SU-DHL-6 (cell line): ENCODE data around the gene EFNA5.

Source experiments
- H2AFZ ChIP-seq: fragments of 200-600 bp; sonication (generic); 2 replicates; pipeline ENCODE4 v1.6.1; 2014; ENCODE audit warnings: low read depth, mild to moderate bottlenecking, moderate library complexity, mixed read lengths, antibody characterized with exemption, low read length; ENCODE audit not compliant: severe bottlenecking
- H3F3A ChIP-seq: fragments of 200-600 bp; shearing (Covaris generic); 2 replicates; pipeline ENCODE4 v1.6.0; 2016; ENCODE audit warnings: antibody characterized with exemption, mild to moderate bottlenecking; ENCODE audit not compliant: insufficient read depth
- H3K27ac ChIP-seq: fragments of 200-600 bp; sonication (generic); 2 replicates; pipeline ENCODE4 v1.5.1; 2016; ENCODE audit warnings: low read depth, mild to moderate bottlenecking, low read length, moderate library complexity, mixed read lengths
- H3K27me3 ChIP-seq: fragments of 200-600 bp; sonication (generic), shearing (Covaris generic); 2 replicates; pipeline ENCODE4 v1.6.0; 2014; ENCODE audit warnings: mild to moderate bottlenecking, low read length
- H3K36me3 ChIP-seq: fragments of 200-600 bp; sonication (generic); 2 replicates; pipeline ENCODE4 v1.6.1; 2014; ENCODE audit warnings: mild to moderate bottlenecking, low read length, mixed read lengths
- H3K4me2 ChIP-seq: fragments of 300-600, 200-600 bp; shearing (Covaris generic), sonication (generic); 2 replicates; pipeline ENCODE4 v1.6.0; 2014; ENCODE audit warnings: low read length, low read depth, mild to moderate bottlenecking; ENCODE audit not compliant: poor library complexity, severe bottlenecking
- H3K4me3 ChIP-seq: fragments of 200-600 bp; sonication (generic); 2 replicates; pipeline ENCODE4 v1.5.1; 2014; ENCODE audit warnings: antibody characterized with exemption, low read length, mild to moderate bottlenecking, mixed read lengths; ENCODE audit not compliant: insufficient read depth, poor library complexity, severe bottlenecking
- H3K79me2 ChIP-seq: fragments of 200-600 bp; sonication (generic); 2 replicates; pipeline ENCODE4 v1.6.1; 2014; ENCODE audit warnings: mild to moderate bottlenecking, low read length, moderate library complexity; ENCODE audit not compliant: insufficient read depth
- H3K9ac ChIP-seq: fragments of 200-600 bp; sonication (generic); 2 replicates; pipeline ENCODE4 v1.7.0; 2014; ENCODE audit warnings: mild to moderate bottlenecking, low read length
- H3K9me2 ChIP-seq: fragments of 200-600 bp; sonication (generic); replicated peaks from 2 replicates; pipeline ENCODE4 v1.6.1; 2014; ENCODE audit warnings: low read length; ENCODE audit not compliant: insufficient read depth
- H3K9me3 ChIP-seq: fragments of 200-600 bp; sonication (generic); 2 replicates; pipeline ENCODE4 v1.6.1; 2014; ENCODE audit warnings: low read length, mixed read lengths; ENCODE audit not compliant: insufficient read depth
- H4K20me1 ChIP-seq: fragments of 200-600 bp; sonication (generic); 2 replicates; pipeline ENCODE4 v1.6.1; 2014; ENCODE audit warnings: low read depth, mild to moderate bottlenecking, antibody characterized with exemption, low read length, moderate library complexity, mixed read lengths
- CTCF ChIP-seq: fragments of 200-600 bp; sonication (generic); IDR thresholded peaks from one replicate; pipeline ENCODE4 v1.5.1; 2017; ENCODE audit warnings: antibody characterized with exemption, mild to moderate bottlenecking, low read length, moderate library complexity; ENCODE audit not compliant: insufficient read depth, poor library complexity, severe bottlenecking
- EZH2phosphoT487 ChIP-seq: fragments of 200-600 bp; sonication (generic), shearing (Covaris generic); conservative IDR thresholded peaks from 2 replicates; pipeline ENCODE4 v1.6.1; 2018; ENCODE audit warnings: mild to moderate bottlenecking, antibody characterized with exemption, low read length, moderate library complexity, mixed read lengths

The EFNA5 gene

DNA sequence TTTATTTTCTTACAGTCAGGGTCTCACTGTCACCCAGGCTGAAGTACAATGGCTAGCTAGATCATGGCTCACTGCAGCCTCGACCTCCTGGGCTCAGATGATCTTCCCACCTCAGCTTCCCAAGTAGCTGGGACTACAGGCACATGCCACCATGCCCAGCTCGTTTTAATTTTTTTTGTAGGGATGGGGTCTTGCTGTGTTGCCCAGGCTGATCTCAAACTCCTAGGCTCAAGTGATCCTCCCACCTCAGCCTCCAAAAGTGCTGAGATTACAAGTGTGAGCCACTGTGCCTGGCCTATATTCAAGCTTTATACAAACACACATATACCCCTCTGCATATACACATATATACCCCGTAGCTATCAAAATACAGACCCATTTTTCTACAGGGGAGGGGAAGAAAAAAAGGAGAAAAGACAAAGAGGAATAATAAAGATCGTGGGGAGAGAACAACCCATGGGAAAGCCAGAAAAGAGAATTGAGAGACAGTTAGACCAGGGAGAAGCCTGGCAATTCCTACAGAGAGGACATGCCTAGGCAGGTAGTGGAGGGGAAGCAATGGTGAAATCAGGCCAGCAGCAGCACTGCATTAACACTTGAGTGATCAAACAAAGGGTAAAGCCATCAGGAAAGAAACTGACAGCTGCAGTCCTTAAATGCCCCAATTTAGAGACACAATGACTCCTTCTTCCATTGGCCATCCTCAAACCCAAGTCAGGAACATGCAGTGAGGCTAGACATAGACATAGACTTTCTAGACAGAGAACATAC lies 102.7 kb downstream of the EFNA5 start:
- no peak overlapping the region for H3K27ac ChIP-seq
- H3K9me2 ChIP-seq = no peaks in the 10 kb centered on the region
- no peak overlapping the region for H2AFZ ChIP-seq
- H3K36me3 ChIP-seq = no peaks in the 10 kb centered on the region
- H3K4me3 ChIP-seq = no peak overlapping the region
- H3K27me3 ChIP-seq = no peaks in the 10 kb centered on the region
- peaks cover 9% of the 10 kb centered on the region; the same call in 1 of the 2 replicates for H3F3A ChIP-seq
- TF ChIP-seq CTCF (no peak), EZH2phosphoT487 (no peak)
- H4K20me1 ChIP-seq = no peaks in the 10 kb centered on the region
- H3K4me2 ChIP-seq = no peak overlapping the region
- H3K9ac ChIP-seq = no peak overlapping the region
- no peaks in the 10 kb centered on the region for H3K79me2 ChIP-seq
- no peaks in the 10 kb centered on the region for H3K9me3 ChIP-seq

DNA sequence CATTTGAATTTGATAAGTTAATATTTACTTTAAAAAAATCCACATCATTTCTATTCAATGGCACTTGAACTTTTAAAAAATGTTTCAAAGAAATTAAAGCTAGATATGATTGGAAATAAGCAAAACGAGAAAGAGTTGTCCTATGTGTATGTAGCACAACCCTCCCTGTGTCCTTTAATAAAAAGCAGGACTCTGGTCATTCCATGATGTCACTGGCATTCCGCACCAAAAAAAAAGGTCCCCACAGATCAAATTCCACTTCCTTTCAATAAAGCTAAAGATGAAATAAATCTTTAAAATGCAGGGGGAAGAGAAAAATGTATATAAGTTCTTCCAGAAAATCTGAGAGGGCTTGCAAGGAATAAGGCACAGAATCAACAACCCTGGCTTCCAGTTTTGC lies 103.8 kb downstream of the EFNA5 start:
- no peaks in the 10 kb centered on the region for H3K36me3 ChIP-seq
- no peak overlapping the region for H3K4me3 ChIP-seq
- H3F3A ChIP-seq = peaks cover 9% of the 10 kb centered on the region; the same call in 1 of the 2 replicates
- H3K9me2 ChIP-seq = no peaks in the 10 kb centered on the region
- no peak overlapping the region for H2AFZ ChIP-seq
- H3K27me3 ChIP-seq = no peaks in the 10 kb centered on the region
- no peak overlapping the region for H3K9ac ChIP-seq
- no peaks in the 10 kb centered on the region for H3K79me2 ChIP-seq
- no peaks in the 10 kb centered on the region for H3K9me3 ChIP-seq
- TF ChIP-seq EZH2phosphoT487 (no peak), CTCF (no peak)
- no peaks in the 10 kb centered on the region for H4K20me1 ChIP-seq
- H3K4me2 ChIP-seq = no peak overlapping the region
- H3K27ac ChIP-seq = no peak overlapping the region

DNA sequence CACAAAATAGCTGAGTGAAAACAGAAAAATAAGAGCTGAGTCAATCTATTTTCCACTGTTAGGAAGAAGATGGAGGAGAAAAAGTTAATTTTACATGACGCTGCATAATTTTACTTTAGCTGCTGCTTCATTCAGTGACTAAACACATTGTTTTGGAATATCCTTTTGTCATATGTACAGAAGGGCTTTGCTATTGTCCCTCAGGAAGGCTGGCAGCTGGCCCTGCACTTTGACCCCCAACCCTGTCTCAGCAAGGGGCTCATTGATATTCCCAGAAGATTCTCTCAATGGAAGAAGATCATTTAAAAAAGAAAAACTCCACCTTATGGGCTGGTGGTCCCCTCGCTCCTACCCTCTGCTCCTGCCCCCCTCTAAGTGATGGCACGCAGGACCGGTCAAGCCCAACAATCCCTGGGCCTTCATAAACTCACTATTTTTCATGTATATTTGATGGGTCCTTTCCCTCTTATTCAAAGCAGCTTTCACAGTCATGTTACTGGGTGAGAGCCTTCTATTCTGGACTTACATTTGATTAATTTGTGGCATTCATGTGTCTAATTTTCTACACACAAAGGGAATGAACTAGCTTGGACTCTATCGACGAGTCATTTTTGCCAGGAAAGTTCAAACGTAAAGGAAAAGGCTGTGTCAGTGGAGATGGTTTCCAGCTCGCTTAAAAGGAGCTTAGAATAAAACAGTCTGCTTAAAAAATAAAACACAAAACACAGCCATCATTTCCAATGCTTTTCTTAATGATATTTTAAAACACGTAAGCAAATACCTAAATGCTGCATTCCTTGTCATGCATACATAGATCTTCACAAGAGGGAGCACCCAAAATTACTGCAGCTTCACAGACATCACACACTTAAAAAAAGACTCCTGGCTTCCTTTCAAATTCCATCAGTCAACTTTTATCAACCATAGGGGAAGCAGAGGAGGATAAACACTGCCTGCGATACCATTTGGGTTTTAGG lies 104.7 kb downstream of the EFNA5 start:
- H3K79me2 ChIP-seq = no peaks in the 10 kb centered on the region
- H3K4me2 ChIP-seq = no peak overlapping the region

More for the DNA sequence above, 104.7 kb downstream of the EFNA5 start:
- no peaks in the 10 kb centered on the region for H3K9me3 ChIP-seq
- H2AFZ ChIP-seq = no peak overlapping the region
- no peaks in the 10 kb centered on the region for H4K20me1 ChIP-seq
- no peaks in the 10 kb centered on the region for H3K9me2 ChIP-seq
- H3K27ac ChIP-seq = no peak overlapping the region
- TF ChIP-seq CTCF (no peak), EZH2phosphoT487 (no peak)
- peaks cover 5% of the 10 kb centered on the region; the same call in 1 of the 2 replicates for H3F3A ChIP-seq
- H3K9ac ChIP-seq = no peak overlapping the region
- no peaks in the 10 kb centered on the region for H3K27me3 ChIP-seq
- H3K4me3 ChIP-seq = no peak overlapping the region
- no peaks in the 10 kb centered on the region for H3K36me3 ChIP-seq
